A673 (cell line): Measurements from ENCODE around the gene TAP1. TPM values are rescaled to one million over a fixed set of nuclear protein-coding genes. Genes with fewer than 3 reads are reported as not detected.

Experiments used
- BruUV-seq: library from RNA; stranded (reverse); fragments of 400-500 nt; replicated peaks from 2 replicates; lab custom pipeline; 2021; lab: Mats Ljungman, UMichigan
- CTCF ChIA-PET: fragments of 300-600 bp; sonication (Branson Sonifier 250); formaldehyde crosslinking; loops from one replicate; lab custom pipeline; 2022; ENCODE audit warnings: antibody characterized with exemption; lab: Charles Lee
- POLR2A ChIA-PET: fragments of 300-600 bp; sonication (Branson Sonifier 250); formaldehyde crosslinking; loops from one replicate; lab custom pipeline; 2022; ENCODE audit warnings: antibody characterized with exemption; ENCODE audit not compliant: low non-redundant PET; lab: Charles Lee
- DNase-seq: peaks from one replicate; pipeline ENCODE4 v3.0.0-alpha.2; 2015; ENCODE audit warnings: low spot score
- H3K27ac ChIP-seq: fragments of 200-600 bp; sonication (generic); 2 replicates; pipeline ENCODE4 v1.5.1; 2016; ENCODE audit warnings: mixed run types, low read depth, mild to moderate bottlenecking, mixed read lengths, antibody characterized with exemption, low read length; ENCODE audit not compliant: poor library complexity, severe bottlenecking
- H3K27me3 ChIP-seq: fragments of 200-600 bp; sonication (generic); replicated peaks from 2 replicates; pipeline ENCODE4 v1.6.1; 2017; ENCODE audit warnings: mixed run types, low read depth, mild to moderate bottlenecking, mixed read lengths, antibody characterized with exemption, low read length; ENCODE audit not compliant: insufficient read depth, poor library complexity
- H3K36me3 ChIP-seq: fragments of 200-600 bp; sonication (generic); 2 replicates; pipeline ENCODE4 v1.6.1; 2016; ENCODE audit warnings: mixed run types, mild to moderate bottlenecking, mixed read lengths, antibody characterized with exemption, low read length; ENCODE audit not compliant: insufficient read depth, poor library complexity, severe bottlenecking
- H3K4me1 ChIP-seq: fragments of 200-600 bp; sonication (generic); 2 replicates; pipeline ENCODE4 v1.6.1; 2017; ENCODE audit warnings: mixed run types, mild to moderate bottlenecking, mixed read lengths, antibody characterized with exemption, low read length; ENCODE audit not compliant: insufficient read depth, poor library complexity, severe bottlenecking
- H3K4me3 ChIP-seq: fragments of 200-600 bp; sonication (generic); 2 replicates; pipeline ENCODE4 v1.5.1; 2016; ENCODE audit warnings: low read depth, mixed run types, mild to moderate bottlenecking, mixed read lengths, low read length; ENCODE audit not compliant: poor library complexity, severe bottlenecking
- H3K9me3 ChIP-seq: fragments of 200-600 bp; sonication (generic); 2 replicates; pipeline ENCODE4 v1.6.1; 2016; ENCODE audit warnings: mixed run types, low read depth, mild to moderate bottlenecking, mixed read lengths, antibody characterized with exemption, low read length; ENCODE audit not compliant: poor library complexity, severe bottlenecking
- CTCF ChIP-seq: fragments of 300-800, 200-600 bp; sonication (generic); conservative IDR thresholded peaks from 2 replicates; pipeline ENCODE4 v1.5.1; 2017; ENCODE audit warnings: low read depth, mild to moderate bottlenecking, antibody characterized with exemption, low read length, moderate library complexity, mixed read lengths
- EZH2 ChIP-seq: fragments of 200-600 bp; sonication (generic); IDR thresholded peaks from 2 replicates; pipeline ENCODE4 v1.6.1; 2017; ENCODE audit warnings: borderline replicate concordance, low read depth, mild to moderate bottlenecking, mixed read lengths, antibody characterized with exemption, low read length; ENCODE audit not compliant: poor library complexity, severe bottlenecking
- intact Hi-C: fragments of 100-400 bp; cut with micrococcal nuclease; formaldehyde crosslinking; loops from one replicate; pipeline ENCODE4 v1.10.0; 2022; ENCODE audit not compliant: unreplicated experiment
- total RNA-seq: library from RNA; stranded (reverse); gene quantifications from 2 replicates; pipeline ENCODE4 v1.2.3, GENCODE V29; 2021

The TAP1 gene
- total RNA-seq, 1 experiment from 2014 or later = 12.3 TPM

DNA sequence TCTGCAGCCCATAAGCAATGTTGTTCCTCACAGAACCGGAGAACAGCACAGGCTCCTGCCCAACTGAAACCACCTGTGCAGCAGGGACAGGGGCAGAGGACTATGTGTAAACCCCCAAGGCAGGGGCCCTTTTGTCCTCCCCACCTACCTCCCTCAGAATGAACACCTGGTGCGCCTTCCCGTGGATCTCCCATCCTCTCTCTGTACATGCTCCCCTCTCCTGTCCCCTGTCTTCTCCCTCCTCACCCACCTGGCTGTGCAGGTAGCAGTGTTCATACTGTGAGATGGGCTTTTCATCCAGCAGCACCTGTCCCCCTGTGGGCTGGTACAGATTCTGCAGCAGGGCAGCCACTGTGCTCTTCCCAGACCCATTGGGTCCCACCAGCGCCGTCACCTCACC, 23.5 kb downstream of the TAP1 start:
- ChIA-PET POLR2A (no interaction called here), CTCF (no interaction called here)
- TF ChIP-seq EZH2 (no peak), CTCF (no peak)
- no peak overlapping the region for H3K27ac ChIP-seq
- H3K4me3 ChIP-seq = no peak overlapping the region
- no peaks in the 10 kb centered on the region for H3K36me3 ChIP-seq
- no peaks in the 10 kb centered on the region for H3K4me1 ChIP-seq
- no TSS peak for BruUV-seq
- no peaks in the 10 kb centered on the region for H3K27me3 ChIP-seq
- no peaks in the 10 kb centered on the region for H3K9me3 ChIP-seq
- DNase-seq = no peak
- intact Hi-C loops = no loop called here

GRCh38 chr6:32829495-32829894, 24.0 kb downstream of the TAP1 start:
- Histone ChIP-seq H3K27me3 (no peaks in the 10 kb centered on the region), H3K36me3 (no peaks in the 10 kb centered on the region), H3K4me1 (no peaks in the 10 kb centered on the region), H3K4me3 (no peak overlapping the region), H3K9me3 (no peaks in the 10 kb centered on the region), H3K27ac (no peak overlapping the region)
- BruUV-seq = no TSS peak
- DNase-seq = no peak
- intact Hi-C loops = loop anchor here (5.0 kb wide), 1 partner anchor 38 kb away; no protein-coding TSS in a partner anchor
- ChIA-PET POLR2A (no interaction called here), CTCF (interaction anchor here (0.5 kb wide), 1 partner anchor 38 kb away, joined by 3 read pairs; no protein-coding TSS in a partner anchor)
- TF ChIP-seq CTCF (no peak), EZH2 (no peak)

GRCh38 chr6:32827025-32827424, 26.5 kb downstream of the TAP1 start:
- TF ChIP-seq EZH2 = no peak

More at GRCh38 chr6:32827025-32827424, 26.5 kb downstream of the TAP1 start:
- CTCF ChIA-PET = interaction anchor here (2.0 kb wide), 1 partner anchor 12 kb away, joined by 10 read pairs; the partner anchor contains the start of gene TAP2
- POLR2A ChIA-PET = interaction anchor here (0.5 kb wide), 1 partner anchor 142 kb away, joined by 4 read pairs; no protein-coding TSS in a partner anchor
- no peak for DNase-seq
- H3K27ac ChIP-seq = no peak overlapping the region
- H3K9me3 ChIP-seq = no peaks in the 10 kb centered on the region
- intact Hi-C loops = loop anchor here (5.0 kb wide), 1 partner anchor 40 kb away; no protein-coding TSS in a partner anchor
- no peak overlapping the region for H3K4me3 ChIP-seq
- H3K27me3 ChIP-seq = no peaks in the 10 kb centered on the region
- BruUV-seq = no TSS peak
- H3K36me3 ChIP-seq = no peaks in the 10 kb centered on the region
- H3K4me1 ChIP-seq = no peaks in the 10 kb centered on the region
